Panc1 (cell line): Measurements from ENCODE around the gene B3GNT3. TPM values are rescaled to one million over a fixed set of nuclear protein-coding genes. Genes with fewer than 3 reads are reported as not detected.

Source experiments
- ATAC-seq: fragments of 200-7000 bp; cut with Tn5 transposase; 2 replicates; pipeline ENCODE4 v1.9.1; 2020; ENCODE audit warnings: mild to moderate bottlenecking, moderate library complexity
- BruUV-seq: library from RNA; stranded (reverse); fragments of 400-500 nt; replicated peaks from 2 replicates; lab custom pipeline; 2021; lab: Mats Ljungman, UMichigan
- CTCF ChIA-PET: fragments of 300-600 bp; sonication (Branson Sonifier 250); formaldehyde crosslinking; loops from one replicate; lab custom pipeline; 2022; ENCODE audit warnings: antibody characterized with exemption; lab: Charles Lee
- POLR2A ChIA-PET: fragments of 300-600 bp; sonication (Branson Sonifier 250); formaldehyde crosslinking; loops from one replicate; lab custom pipeline; 2022; ENCODE audit warnings: antibody characterized with exemption; lab: Charles Lee
- DNase-seq: peaks from one replicate; pipeline ENCODE4 v3.0.0-alpha.2; 2010; ENCODE audit warnings: low read depth, low spot score
- H3K27ac ChIP-seq: 2 replicates; pipeline ENCODE4 v1.5.1; 2011; ENCODE audit warnings: mild to moderate bottlenecking, low read length, inconsistent platforms
- H3K27me3 ChIP-seq: fragments of 200-500 bp; sonication (Bioruptor generic); 2 replicates; pipeline ENCODE4 v1.6.0; 2014; ENCODE audit warnings: low read length, inconsistent platforms; ENCODE audit not compliant: control insufficient read depth, insufficient read depth
- H3K36me3 ChIP-seq: fragments of 200-500 bp; sonication (Bioruptor generic); 2 replicates; pipeline ENCODE4 v1.5.1; 2014; ENCODE audit warnings: inconsistent platforms, mild to moderate bottlenecking, low read length, moderate library complexity; ENCODE audit not compliant: control insufficient read depth, insufficient read depth
- H3K4me1 ChIP-seq: 2 replicates; pipeline ENCODE4 v1.5.1; 2011; ENCODE audit warnings: inconsistent platforms, mild to moderate bottlenecking, low read length, moderate library complexity; ENCODE audit not compliant: control insufficient read depth, insufficient read depth
- H3K4me3 ChIP-seq, 2 experiments: 2 replicates each; pipeline ENCODE4 v1.5.1; 2011 to 2012; ENCODE audit warnings: low read depth in 2 of 2, low read length in 2 of 2, mild to moderate bottlenecking in 2 of 2, inconsistent platforms in 1 of 2, moderate library complexity in 1 of 2
- H3K9me3 ChIP-seq: fragments of 200-500 bp; sonication (Bioruptor generic); 2 replicates; pipeline ENCODE4 v1.5.1; 2014; ENCODE audit warnings: low read depth, mild to moderate bottlenecking, inconsistent platforms, low read length, moderate library complexity; ENCODE audit not compliant: control insufficient read depth, insufficient read depth
- POLR2AphosphoS5 ChIP-seq: IDR thresholded peaks from 2 replicates; pipeline ENCODE4 v1.6.1; 2012; ENCODE audit warnings: mild to moderate bottlenecking, low read depth, low read length, moderate library complexity
- SIN3A ChIP-seq: IDR thresholded peaks from 2 replicates; pipeline ENCODE4 v1.6.1; 2012; ENCODE audit warnings: low read depth, mild to moderate bottlenecking, low read length, moderate library complexity, borderline replicate concordance; ENCODE audit not compliant: insufficient read depth
- TCF7L2 ChIP-seq: IDR thresholded peaks from 2 replicates; pipeline ENCODE4 v1.6.1; 2011; ENCODE audit warnings: mild to moderate bottlenecking, low read depth, low read length, inconsistent platforms
- in situ Hi-C: cut with HindIII; loops from 2 replicates; pipeline ENCODE4 v1.10.0; 2016; ENCODE audit warnings: low sequenced_read_pairs, low pct_unique_long_range_greater_than_20kb
- intact Hi-C: fragments of 100-400 bp; cut with micrococcal nuclease; formaldehyde crosslinking; loops from one replicate; pipeline ENCODE4 v1.10.0; 2022; ENCODE audit not compliant: unreplicated experiment
- total RNA-seq: library from RNA; stranded (reverse); gene quantifications from one replicate; pipeline ENCODE4 v1.2.1, GENCODE V29; 2021; ENCODE audit not compliant: unreplicated experiment
- TF ChIP-seq, protein P1 (sequence below), 2 experiments: IDR thresholded peaks; 2 replicates each; pipeline ENCODE4 v1.6.1; 2011 to 2012; ENCODE audit warnings: low read depth in 2 of 2, control low read depth in 1 of 2, low read length in 1 of 2, mild to moderate bottlenecking in 1 of 2, moderate library complexity in 1 of 2; ENCODE audit not compliant: insufficient read depth in 1 of 2
- TF ChIP-seq, protein P2 (sequence below): fragments of 450-650 bp; IDR thresholded peaks from 2 replicates; pipeline ENCODE4 v1.5.1; 2017; ENCODE audit warnings: mild to moderate bottlenecking

Gene B3GNT3
- total RNA-seq, 1 experiment from 2014 or later = 0.67 TPM

DNA sequence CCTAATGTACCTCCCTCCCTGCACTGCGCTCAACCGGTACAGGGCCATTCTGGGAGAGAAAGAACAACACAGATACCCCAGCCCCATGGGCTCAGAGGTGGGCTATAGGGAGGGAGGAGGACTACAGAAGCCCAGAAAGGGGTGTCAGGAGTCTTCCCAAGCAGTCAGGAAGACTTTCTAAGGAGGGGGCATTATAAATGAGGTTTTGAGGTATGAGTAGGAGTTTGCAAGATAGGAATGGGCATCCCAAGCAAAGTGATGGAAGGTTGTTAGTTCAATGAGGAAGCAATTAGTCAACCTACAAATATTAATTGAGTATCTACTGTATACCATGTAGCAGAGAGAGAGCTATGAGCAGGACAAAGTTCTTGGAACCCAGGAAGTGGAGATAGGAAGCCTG, 6.3 kb upstream of the B3GNT3 start:
- H3K9me3 ChIP-seq = no peaks in the 10 kb centered on the region
- DNase-seq = no peak
- in situ Hi-C loops = no loop called here
- no peaks in the 10 kb centered on the region for H3K36me3 ChIP-seq
- no peak for TF ChIP-seq POLR2AphosphoS5
- TF ChIP-seq TCF7L2 = no peak
- TF ChIP-seq, protein P1, sequence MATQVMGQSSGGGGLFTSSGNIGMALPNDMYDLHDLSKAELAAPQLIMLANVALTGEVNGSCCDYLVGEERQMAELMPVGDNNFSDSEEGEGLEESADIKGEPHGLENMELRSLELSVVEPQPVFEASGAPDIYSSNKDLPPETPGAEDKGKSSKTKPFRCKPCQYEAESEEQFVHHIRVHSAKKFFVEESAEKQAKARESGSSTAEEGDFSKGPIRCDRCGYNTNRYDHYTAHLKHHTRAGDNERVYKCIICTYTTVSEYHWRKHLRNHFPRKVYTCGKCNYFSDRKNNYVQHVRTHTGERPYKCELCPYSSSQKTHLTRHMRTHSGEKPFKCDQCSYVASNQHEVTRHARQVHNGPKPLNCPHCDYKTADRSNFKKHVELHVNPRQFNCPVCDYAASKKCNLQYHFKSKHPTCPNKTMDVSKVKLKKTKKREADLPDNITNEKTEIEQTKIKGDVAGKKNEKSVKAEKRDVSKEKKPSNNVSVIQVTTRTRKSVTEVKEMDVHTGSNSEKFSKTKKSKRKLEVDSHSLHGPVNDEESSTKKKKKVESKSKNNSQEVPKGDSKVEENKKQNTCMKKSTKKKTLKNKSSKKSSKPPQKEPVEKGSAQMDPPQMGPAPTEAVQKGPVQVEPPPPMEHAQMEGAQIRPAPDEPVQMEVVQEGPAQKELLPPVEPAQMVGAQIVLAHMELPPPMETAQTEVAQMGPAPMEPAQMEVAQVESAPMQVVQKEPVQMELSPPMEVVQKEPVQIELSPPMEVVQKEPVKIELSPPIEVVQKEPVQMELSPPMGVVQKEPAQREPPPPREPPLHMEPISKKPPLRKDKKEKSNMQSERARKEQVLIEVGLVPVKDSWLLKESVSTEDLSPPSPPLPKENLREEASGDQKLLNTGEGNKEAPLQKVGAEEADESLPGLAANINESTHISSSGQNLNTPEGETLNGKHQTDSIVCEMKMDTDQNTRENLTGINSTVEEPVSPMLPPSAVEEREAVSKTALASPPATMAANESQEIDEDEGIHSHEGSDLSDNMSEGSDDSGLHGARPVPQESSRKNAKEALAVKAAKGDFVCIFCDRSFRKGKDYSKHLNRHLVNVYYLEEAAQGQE (IDR thresholded peaks at IDR 0.05; ENCODE audit: insufficient read depth in 1 of 2, low read depth in 2 of 2, low read length in 1 of 2) = no peak
- TF ChIP-seq SIN3A = no peak
- TF ChIP-seq, protein P2, sequence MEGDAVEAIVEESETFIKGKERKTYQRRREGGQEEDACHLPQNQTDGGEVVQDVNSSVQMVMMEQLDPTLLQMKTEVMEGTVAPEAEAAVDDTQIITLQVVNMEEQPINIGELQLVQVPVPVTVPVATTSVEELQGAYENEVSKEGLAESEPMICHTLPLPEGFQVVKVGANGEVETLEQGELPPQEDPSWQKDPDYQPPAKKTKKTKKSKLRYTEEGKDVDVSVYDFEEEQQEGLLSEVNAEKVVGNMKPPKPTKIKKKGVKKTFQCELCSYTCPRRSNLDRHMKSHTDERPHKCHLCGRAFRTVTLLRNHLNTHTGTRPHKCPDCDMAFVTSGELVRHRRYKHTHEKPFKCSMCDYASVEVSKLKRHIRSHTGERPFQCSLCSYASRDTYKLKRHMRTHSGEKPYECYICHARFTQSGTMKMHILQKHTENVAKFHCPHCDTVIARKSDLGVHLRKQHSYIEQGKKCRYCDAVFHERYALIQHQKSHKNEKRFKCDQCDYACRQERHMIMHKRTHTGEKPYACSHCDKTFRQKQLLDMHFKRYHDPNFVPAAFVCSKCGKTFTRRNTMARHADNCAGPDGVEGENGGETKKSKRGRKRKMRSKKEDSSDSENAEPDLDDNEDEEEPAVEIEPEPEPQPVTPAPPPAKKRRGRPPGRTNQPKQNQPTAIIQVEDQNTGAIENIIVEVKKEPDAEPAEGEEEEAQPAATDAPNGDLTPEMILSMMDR = no peak
- ATAC-seq = no peak
- ChIA-PET CTCF (interaction anchor here (0.6 kb wide), 1 partner anchor 39 kb away, joined by 5 read pairs; no protein-coding TSS in a partner anchor), POLR2A (interaction anchor here (0.5 kb wide), 1 partner anchor 29 kb away, joined by 4 read pairs; no protein-coding TSS in a partner anchor)
- H3K27ac ChIP-seq = no peak overlapping the region
- H3K4me1 ChIP-seq = no peaks in the 10 kb centered on the region
- H3K27me3 ChIP-seq = no peaks in the 10 kb centered on the region
- H3K4me3 ChIP-seq = no peak overlapping the region
- intact Hi-C loops = loop anchor here (10.0 kb wide), 1 partner anchor 66 kb away; the partner anchor contains the start of gene RPL18A
- BruUV-seq = no TSS peak

DNA sequence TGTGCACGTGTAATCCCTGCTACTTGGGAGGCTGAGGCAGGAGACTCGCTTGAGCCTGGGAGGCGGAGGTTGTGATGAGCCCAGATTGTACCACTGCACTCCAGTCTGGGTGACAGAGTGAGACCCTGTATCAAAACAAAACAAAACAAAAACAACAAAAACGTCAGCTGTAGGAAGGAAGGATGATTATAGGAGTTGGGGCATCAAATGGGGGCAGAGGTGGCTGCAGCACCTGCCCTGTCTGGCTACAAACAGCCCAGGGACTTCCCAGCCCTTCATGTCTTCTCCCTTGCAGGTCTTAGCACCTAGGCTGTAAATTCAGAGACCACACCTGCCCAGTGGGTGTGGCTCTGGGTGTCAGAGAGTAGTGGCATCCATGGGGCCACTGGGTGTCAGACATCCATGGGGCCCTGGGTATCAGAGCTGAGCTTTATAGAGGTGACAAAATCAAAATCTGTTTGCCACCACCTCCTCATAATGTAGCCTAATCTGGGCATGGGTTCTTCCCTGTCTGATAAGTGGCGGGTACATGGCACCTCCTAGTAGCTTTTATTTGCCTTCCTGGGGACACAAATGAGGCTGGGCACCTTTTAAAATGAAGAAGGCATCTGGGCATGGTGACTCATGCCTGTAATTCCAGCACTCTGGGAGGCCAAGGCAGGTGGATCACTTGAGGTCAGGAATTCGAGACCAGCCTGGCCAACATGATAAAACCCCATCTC, 4.7 kb upstream of the B3GNT3 start:
- no peaks in the 10 kb centered on the region; the same call in 1 of the 2 replicates for H3K36me3 ChIP-seq
- TF ChIP-seq, protein P1 (IDR thresholded peaks at IDR 0.05; ENCODE audit: insufficient read depth in 1 of 2, low read depth in 2 of 2, low read length in 1 of 2) = no peak
- no peak for TF ChIP-seq SIN3A
- TF ChIP-seq, protein P2 = no peak
- no peak for TF ChIP-seq TCF7L2
- no peak for TF ChIP-seq POLR2AphosphoS5
- CTCF ChIA-PET = interaction anchor here (0.5 kb wide), 1 partner anchor 218 kb away, joined by 5 read pairs; the partner anchor contains the start of gene ARRDC2
- BruUV-seq = no TSS peak
- H3K27me3 ChIP-seq = no peaks in the 10 kb centered on the region
- in situ Hi-C loops (no loop called here), intact Hi-C loops (no loop called here)
- no peaks in the 10 kb centered on the region for H3K9me3 ChIP-seq
- H3K27ac ChIP-seq = no peak overlapping the region
- DNase-seq = no peak
- H3K4me3 ChIP-seq = no peak overlapping the region
- no peak for ATAC-seq
- H3K4me1 ChIP-seq = no peaks in the 10 kb centered on the region
- POLR2A ChIA-PET = no interaction called here
